HCT116 (cell line): ENCODE measurements around the gene SETD6.

ENCODE experiments used
- POLR2A ChIP-seq: IDR thresholded peaks from 2 replicates; pipeline ENCODE4 v1.7.0; 2011; ENCODE audit warnings: borderline replicate concordance; ENCODE audit not compliant: insufficient read depth, insufficient read length; ENCODE audit errors: extremely low read depth
- YY1 ChIP-seq: IDR thresholded peaks from 2 replicates; pipeline ENCODE4 v1.6.1; 2011; ENCODE audit warnings: low read length, low read depth, moderate library complexity, mild to moderate bottlenecking; ENCODE audit not compliant: insufficient replicate concordance; ENCODE audit errors: extremely low read depth
- TF ChIP-seq, protein P1 (sequence below), 3 experiments: fragments of 200-600 bp in 1 of 3; sonication (generic) in 1 of 3; IDR thresholded peaks in 2 of 3; conservative IDR thresholded peaks in 1 of 3; 2 replicates each; pipeline ENCODE4 v1.5.1; 2012 to 2017; ENCODE audit warnings: low read depth in 2 of 3, low read length in 2 of 3, antibody characterized with exemption in 1 of 3, borderline replicate concordance in 1 of 3, control low read depth in 1 of 3, mild to moderate bottlenecking in 1 of 3, mixed read lengths in 1 of 3, mixed run types in 1 of 3, moderate library complexity in 1 of 3; ENCODE audit not compliant: insufficient read depth in 1 of 3

DNA sequence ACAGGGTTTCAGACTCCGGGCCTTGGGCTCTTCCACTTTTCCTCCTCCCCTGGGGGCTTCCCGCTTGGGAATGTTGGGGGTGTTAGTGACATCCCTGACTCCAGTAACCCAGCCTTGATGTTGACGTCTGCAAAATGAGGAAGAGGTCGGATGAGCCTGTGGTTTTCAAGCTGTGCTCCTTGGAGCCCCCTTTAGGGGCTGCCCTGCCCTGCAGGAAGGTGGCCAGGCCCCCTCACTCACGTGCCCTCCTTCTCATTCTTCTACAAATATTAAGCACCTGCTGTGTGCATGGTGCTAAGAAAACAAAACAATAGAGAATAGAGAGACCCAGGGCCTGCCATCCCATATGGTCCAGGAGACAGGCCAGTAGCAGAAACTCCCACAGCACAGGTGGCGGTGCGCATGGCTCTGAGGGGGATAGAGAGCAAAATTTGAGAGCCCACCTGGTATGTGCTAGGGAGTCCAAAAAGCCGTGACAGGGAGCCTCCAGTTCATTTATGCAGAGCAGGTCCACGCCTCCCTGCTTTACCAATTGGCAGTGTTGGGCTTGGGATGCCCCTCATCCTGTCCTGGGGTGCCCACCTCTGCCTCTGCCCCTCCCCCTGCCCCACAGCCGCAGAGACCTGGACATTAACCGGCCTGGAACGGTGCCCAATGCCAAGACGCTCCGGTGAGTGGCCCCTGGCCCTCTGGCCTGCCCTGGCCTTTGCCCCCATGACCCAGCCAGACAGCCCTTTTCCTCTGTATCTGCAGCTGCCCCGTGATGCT, 7.9 kb upstream of the SETD6 start:
- TF ChIP-seq, protein P1, sequence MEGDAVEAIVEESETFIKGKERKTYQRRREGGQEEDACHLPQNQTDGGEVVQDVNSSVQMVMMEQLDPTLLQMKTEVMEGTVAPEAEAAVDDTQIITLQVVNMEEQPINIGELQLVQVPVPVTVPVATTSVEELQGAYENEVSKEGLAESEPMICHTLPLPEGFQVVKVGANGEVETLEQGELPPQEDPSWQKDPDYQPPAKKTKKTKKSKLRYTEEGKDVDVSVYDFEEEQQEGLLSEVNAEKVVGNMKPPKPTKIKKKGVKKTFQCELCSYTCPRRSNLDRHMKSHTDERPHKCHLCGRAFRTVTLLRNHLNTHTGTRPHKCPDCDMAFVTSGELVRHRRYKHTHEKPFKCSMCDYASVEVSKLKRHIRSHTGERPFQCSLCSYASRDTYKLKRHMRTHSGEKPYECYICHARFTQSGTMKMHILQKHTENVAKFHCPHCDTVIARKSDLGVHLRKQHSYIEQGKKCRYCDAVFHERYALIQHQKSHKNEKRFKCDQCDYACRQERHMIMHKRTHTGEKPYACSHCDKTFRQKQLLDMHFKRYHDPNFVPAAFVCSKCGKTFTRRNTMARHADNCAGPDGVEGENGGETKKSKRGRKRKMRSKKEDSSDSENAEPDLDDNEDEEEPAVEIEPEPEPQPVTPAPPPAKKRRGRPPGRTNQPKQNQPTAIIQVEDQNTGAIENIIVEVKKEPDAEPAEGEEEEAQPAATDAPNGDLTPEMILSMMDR (IDR thresholded peaks at IDR 0.05 in 2 of 3, conservative IDR thresholded peaks at IDR 0.05 in 1 of 3; ENCODE audit: borderline replicate concordance in 1 of 3, insufficient read depth in 1 of 3, low read depth in 2 of 3, low read length in 2 of 3): no peak
- TF ChIP-seq YY1 (no peak), POLR2A (no peak)
